Measurements from ENCODE around the gene USHBP1. TPM values are rescaled to one million over a fixed set of nuclear protein-coding genes. Genes with fewer than 3 reads are reported as not detected.

Gene USHBP1
- total RNA-seq, 1 donor from 2014 or later, result not detected

- TF ChIP-seq CTCF (conservative IDR thresholded peaks at IDR 0.05; ENCODE audit: low read depth, low read length), result no peak
- no peak for DNase-seq (ENCODE audit: low read depth)
- H3K4me3 ChIP-seq (ENCODE audit: low read depth, low read length), result no peak overlapping the region
These were observed 29.7 kb upstream of the USHBP1 start for GRCh38 chr19:17294051-17294891.

GRCh38 chr19:17293605-17294004 is 29.1 kb upstream of the USHBP1 start:
- no peak for DNase-seq (ENCODE audit: low read depth)
- no peak for TF ChIP-seq CTCF (conservative IDR thresholded peaks at IDR 0.05; ENCODE audit: low read depth, low read length)
- H3K4me3 ChIP-seq (ENCODE audit: low read depth, low read length), result no peak overlapping the region

- DNase-seq (ENCODE audit: low read depth), result no peak
- H3K4me3 ChIP-seq (ENCODE audit: low read depth, low read length), result peak overlapping the region; percentile 41
- peak; percentile 62 for TF ChIP-seq CTCF (conservative IDR thresholded peaks at IDR 0.05; ENCODE audit: low read depth, low read length)
These were observed 27.9 kb upstream of the USHBP1 start for GRCh38 chr19:17292301-17293074.

GRCh38 chr19:17289489-17289888 is 24.9 kb upstream of the USHBP1 start:
- H3K4me3 ChIP-seq (ENCODE audit: low read depth, low read length), result peak overlapping the region; percentile 21
- TF ChIP-seq CTCF (conservative IDR thresholded peaks at IDR 0.05; ENCODE audit: low read depth, low read length), result no peak
- DNase-seq (ENCODE audit: low read depth), result no peak

GRCh38 chr19:17286752-17287151 is 22.2 kb upstream of the USHBP1 start:
- H3K4me3 ChIP-seq (ENCODE audit: low read depth, low read length), result no peak overlapping the region
- no peak for DNase-seq (ENCODE audit: low read depth)
- TF ChIP-seq CTCF (conservative IDR thresholded peaks at IDR 0.05; ENCODE audit: low read depth, low read length), result no peak

GRCh38 chr19:17286263-17286662 is 21.7 kb upstream of the USHBP1 start:
- no peak overlapping the region for H3K4me3 ChIP-seq (ENCODE audit: low read depth, low read length)
- TF ChIP-seq CTCF (conservative IDR thresholded peaks at IDR 0.05; ENCODE audit: low read depth, low read length), result no peak
- DNase-seq (ENCODE audit: low read depth), result no peak
